Measurements from ENCODE around the gene CD177.
"Not testable (repeated sequence)": the region's sequence is repeated elsewhere in the genome, so short reads cannot be mapped to it uniquely, and the experiment has no call there.

DNA sequence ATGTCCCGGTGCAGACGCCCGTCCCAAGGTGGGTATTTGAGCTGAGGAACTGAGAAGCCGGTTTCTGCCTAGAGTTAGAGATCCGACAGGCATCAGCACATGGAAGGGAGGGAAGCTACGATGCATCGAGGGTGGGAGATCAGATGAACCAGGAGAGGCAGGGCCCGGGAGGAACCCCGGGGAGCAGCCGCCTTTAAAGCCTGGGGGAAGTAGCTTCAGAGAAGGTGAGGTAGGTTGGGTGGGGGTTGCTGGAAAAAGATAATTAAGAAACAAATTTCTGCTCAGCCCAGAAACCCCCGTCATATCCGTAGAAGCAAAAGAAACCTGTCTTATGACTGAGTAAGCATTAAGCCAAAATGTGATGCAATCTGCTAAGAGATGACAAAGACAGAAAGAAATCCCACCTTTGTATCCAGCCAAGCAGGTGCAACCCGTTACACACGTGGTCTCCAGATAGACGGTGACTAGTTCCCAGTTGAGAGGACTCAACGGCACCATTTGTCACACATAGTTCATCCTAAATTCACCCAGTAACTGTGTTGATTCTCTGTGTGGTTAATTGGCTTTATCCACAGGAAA is 9.1 kb upstream of the CD177 start:
- TF ChIP-seq, protein P1, sequence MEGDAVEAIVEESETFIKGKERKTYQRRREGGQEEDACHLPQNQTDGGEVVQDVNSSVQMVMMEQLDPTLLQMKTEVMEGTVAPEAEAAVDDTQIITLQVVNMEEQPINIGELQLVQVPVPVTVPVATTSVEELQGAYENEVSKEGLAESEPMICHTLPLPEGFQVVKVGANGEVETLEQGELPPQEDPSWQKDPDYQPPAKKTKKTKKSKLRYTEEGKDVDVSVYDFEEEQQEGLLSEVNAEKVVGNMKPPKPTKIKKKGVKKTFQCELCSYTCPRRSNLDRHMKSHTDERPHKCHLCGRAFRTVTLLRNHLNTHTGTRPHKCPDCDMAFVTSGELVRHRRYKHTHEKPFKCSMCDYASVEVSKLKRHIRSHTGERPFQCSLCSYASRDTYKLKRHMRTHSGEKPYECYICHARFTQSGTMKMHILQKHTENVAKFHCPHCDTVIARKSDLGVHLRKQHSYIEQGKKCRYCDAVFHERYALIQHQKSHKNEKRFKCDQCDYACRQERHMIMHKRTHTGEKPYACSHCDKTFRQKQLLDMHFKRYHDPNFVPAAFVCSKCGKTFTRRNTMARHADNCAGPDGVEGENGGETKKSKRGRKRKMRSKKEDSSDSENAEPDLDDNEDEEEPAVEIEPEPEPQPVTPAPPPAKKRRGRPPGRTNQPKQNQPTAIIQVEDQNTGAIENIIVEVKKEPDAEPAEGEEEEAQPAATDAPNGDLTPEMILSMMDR (IDR thresholded peaks at IDR 0.05) = not testable (repeated sequence)
- not testable (repeated sequence) for TF ChIP-seq POLR2A (IDR thresholded peaks at IDR 0.05)

Data from uterus (tissue), 2 donors.